Lower lobe of right lung (tissue), 2 donors: ENCODE data around the gene CCDC13. TPM values are rescaled to one million over a fixed set of nuclear protein-coding genes. Genes with fewer than 3 reads are reported as not detected.

ENCODE experiments used
- ATAC-seq, 2 donors: fragments of 200-7000 bp; cut with Tn5 transposase; one replicate each; pipeline ENCODE4 v1.9.1; 2020 to 2022; ENCODE audit warnings: mild to moderate bottlenecking in 2 of 2, moderate library complexity in 2 of 2
- DNase-seq: peaks from one replicate; pipeline ENCODE4 v3.0.0-alpha.2; 2020
- H3K27ac ChIP-seq: fragments of 200-600 bp; one replicate; pipeline ENCODE4 v1.8.0; 2022
- H3K27me3 ChIP-seq: fragments of 200-600 bp; one replicate; pipeline ENCODE4 v1.8.0; 2022; ENCODE audit warnings: low read depth
- H3K36me3 ChIP-seq: fragments of 200-600 bp; one replicate; pipeline ENCODE4 v1.8.0; 2022; ENCODE audit warnings: mild to moderate bottlenecking
- H3K4me1 ChIP-seq: fragments of 200-600 bp; one replicate; pipeline ENCODE4 v1.8.0; 2022
- H3K4me3 ChIP-seq: fragments of 200-600 bp; one replicate; pipeline ENCODE4 v1.8.0; 2022; ENCODE audit warnings: mild to moderate bottlenecking
- H3K9me3 ChIP-seq: fragments of 200-600 bp; one replicate; pipeline ENCODE4 v1.8.0; 2022
- intact Hi-C: fragments of 100-400 bp; cut with DNase I; formaldehyde crosslinking; loops from one replicate; pipeline ENCODE4 v1.11.0; 2022
- total RNA-seq: library from RNA; stranded (reverse); fragmentation: NEBNext Ultra II Directional; extraction: Animal tissue kit (Norgen Biotek cat#: 25700); gene quantifications from one replicate; pipeline ENCODE4 v1.2.1, GENCODE V29; 2021
- TF ChIP-seq, protein P1 (sequence below): fragments of 200-600 bp; IDR thresholded peaks from one replicate; pipeline ENCODE4 v1.8.0; 2022; ENCODE audit warnings: antibody characterized with exemption, mild to moderate bottlenecking
- donor health status: DM: no; HTN: yes; CAD: no; lungs with severe emphysema.

The CCDC13 gene
- total RNA-seq, 1 donor from 2014 or later, result 2.5 TPM

DNA sequence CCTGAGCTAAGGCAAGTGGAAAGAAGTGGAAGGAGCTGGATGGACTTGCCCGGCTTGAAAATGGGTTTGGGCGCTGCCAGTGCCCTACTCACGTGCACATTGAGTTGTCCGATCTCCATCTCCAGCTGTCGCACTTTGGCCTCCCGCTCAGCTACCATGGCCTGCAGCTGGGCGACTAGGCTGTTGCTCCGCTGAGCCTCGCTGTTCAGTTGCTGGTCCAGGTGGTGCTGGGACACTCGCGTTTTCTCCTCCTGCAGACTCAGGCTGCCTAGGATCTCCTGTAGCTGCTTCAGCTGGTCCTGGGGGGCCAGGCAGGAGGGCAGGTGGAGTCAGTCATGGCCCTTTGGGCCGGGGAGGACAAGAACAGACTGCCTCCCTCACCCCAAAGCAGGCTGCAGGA is 37.4 kb downstream of the CCDC13 start:
- no peak for DNase-seq
- ATAC-seq, result no peak
- no peaks in the 10 kb centered on the region for H3K9me3 ChIP-seq
- intact Hi-C loops, result no loop called here
- H3K27me3 ChIP-seq, result no peaks in the 10 kb centered on the region
- TF ChIP-seq, protein P1, sequence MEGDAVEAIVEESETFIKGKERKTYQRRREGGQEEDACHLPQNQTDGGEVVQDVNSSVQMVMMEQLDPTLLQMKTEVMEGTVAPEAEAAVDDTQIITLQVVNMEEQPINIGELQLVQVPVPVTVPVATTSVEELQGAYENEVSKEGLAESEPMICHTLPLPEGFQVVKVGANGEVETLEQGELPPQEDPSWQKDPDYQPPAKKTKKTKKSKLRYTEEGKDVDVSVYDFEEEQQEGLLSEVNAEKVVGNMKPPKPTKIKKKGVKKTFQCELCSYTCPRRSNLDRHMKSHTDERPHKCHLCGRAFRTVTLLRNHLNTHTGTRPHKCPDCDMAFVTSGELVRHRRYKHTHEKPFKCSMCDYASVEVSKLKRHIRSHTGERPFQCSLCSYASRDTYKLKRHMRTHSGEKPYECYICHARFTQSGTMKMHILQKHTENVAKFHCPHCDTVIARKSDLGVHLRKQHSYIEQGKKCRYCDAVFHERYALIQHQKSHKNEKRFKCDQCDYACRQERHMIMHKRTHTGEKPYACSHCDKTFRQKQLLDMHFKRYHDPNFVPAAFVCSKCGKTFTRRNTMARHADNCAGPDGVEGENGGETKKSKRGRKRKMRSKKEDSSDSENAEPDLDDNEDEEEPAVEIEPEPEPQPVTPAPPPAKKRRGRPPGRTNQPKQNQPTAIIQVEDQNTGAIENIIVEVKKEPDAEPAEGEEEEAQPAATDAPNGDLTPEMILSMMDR, result no peak
- H3K27ac ChIP-seq, result no peak overlapping the region
- no peak overlapping the region for H3K4me3 ChIP-seq
- no peaks in the 10 kb centered on the region for H3K4me1 ChIP-seq
- H3K36me3 ChIP-seq, result no peaks in the 10 kb centered on the region

DNA sequence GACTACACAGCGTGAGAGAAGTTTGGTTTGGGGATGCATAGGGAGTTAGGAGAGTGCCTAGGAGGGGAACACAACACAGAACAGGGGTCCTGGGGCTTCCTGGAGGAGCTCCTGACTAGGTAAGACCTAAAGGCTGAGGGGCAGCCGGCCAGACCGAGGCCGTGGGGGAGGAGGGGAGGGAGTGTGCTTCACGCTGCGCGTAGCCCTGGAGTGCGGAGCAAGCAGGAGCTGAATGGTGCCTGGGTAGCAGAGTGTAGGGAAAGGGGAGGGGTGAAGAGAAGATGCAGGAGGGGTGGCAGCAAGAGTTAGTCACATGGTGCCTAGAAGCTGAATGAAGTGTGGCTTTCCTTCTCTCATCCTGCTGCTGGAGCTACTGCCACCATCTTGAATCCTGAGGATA is 38.0 kb downstream of the CCDC13 start:
- intact Hi-C loops, result no loop called here
- TF ChIP-seq, protein P1, result no peak
- Histone ChIP-seq H3K4me1 (no peaks in the 10 kb centered on the region), H3K36me3 (no peaks in the 10 kb centered on the region), H3K9me3 (no peaks in the 10 kb centered on the region), H3K27me3 (no peaks in the 10 kb centered on the region), H3K27ac (no peak overlapping the region), H3K4me3 (no peak overlapping the region)
- ATAC-seq, result no peak
- DNase-seq, result no peak

DNA sequence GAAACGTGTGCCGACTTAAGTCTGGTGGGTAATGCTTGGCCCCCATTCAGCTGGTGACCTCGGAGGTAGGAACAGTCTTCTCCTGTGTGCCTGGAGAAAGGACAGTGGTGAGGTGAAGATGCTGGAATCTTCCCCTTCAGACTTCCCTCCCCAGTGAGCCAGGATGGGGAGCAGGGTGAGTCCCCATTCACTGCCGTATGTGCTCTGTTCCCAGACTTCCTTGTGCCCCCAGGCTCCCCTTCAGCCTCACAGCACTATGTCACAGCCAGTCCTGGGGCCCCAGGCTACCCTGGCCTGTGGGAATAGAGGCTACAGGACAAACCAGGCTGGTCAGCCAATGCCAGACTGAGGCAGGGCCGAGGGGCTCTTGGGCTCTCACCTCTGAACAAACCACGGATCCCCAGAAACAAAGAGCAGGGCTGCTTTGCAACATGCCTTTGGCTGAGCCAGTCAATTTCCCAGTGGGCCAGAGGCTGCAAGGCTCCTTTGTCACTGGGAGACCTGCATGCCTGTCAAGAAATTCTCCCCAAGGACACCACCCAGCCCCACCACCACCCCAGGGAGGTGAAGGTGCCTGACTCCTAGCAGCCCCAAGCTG is 38.7 kb downstream of the CCDC13 start:
- no peaks in the 10 kb centered on the region for H3K36me3 ChIP-seq
- DNase-seq, result no peak
- H3K27me3 ChIP-seq, result no peaks in the 10 kb centered on the region
- no peak for ATAC-seq
- TF ChIP-seq, protein P1, result no peak
- intact Hi-C loops, result no loop called here
- no peaks in the 10 kb centered on the region for H3K4me1 ChIP-seq
- H3K9me3 ChIP-seq, result no peaks in the 10 kb centered on the region
- no peak overlapping the region for H3K27ac ChIP-seq
- H3K4me3 ChIP-seq, result no peak overlapping the region

DNA sequence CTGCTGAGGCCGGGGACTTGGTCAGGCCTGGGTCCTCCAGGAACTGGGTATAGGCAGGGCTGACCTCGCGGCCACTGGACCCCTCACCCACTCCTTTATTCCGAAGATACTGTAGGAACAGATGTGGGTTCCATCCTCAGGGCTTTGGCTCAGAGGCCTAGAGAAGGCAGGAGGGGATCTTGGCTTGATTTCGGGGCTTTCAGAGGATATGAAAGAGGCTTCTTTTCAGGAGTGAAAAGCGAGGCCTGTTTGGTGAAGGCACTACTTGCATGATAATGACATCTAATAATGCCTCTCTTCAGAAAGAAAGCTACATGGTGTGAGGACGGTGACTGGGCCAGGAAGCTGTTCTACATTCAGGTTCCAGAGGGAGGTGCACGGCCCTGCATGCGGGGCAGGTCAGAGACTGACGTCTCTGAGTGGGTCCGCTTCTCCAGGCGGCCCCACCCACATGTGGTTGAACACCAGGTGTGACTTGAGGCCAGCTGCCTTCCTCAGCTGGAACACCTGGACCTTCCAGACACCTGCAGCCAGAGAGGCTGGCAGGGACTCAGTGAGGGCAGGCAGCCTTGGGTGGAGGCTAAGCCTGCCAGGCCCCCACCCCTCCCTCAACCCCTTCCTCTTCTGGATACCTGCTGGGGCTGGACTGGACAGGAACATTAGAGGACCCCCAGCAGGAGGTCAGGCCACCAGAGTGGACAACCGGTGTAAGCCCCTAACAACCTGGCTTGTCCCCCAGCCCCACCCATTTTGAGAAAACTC is 39.4 kb downstream of the CCDC13 start:
- TF ChIP-seq, protein P1, result no peak
- Histone ChIP-seq H3K27me3 (no peaks in the 10 kb centered on the region), H3K36me3 (no peaks in the 10 kb centered on the region), H3K4me3 (no peak overlapping the region), H3K27ac (no peak overlapping the region), H3K4me1 (no peaks in the 10 kb centered on the region), H3K9me3 (no peaks in the 10 kb centered on the region)
- DNase-seq, result no peak
- no peak for ATAC-seq
- intact Hi-C loops, result no loop called here

DNA sequence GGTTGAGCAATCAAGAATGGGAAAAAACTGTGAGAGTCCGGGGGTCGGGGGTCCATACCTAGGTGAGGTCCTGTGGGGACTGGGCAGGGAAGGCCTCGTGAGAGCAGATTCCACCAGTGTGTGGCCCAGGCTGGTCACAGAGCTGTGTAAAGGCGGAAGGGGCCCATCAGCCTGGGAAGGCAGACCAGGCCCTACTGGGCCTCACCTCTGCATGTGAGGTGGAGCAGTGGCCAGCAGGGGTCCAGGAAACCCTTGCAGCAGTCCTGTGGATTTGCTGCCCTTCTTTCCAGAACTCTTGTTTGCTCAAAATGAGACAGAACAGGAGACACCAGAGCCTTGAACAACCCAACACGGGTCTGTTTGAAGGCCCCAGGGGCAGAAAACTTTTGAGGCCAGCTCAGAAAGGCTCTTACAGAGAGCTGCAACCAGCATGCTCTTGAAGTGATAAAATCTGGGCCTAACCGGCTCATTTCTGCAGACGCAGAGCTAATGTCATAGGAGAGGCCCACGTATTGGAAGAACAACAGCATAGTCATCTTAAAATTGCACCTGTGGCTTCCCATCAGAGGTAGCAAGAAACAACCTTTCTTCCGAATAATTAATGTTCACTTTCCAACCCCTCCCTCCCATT is 40.1 kb downstream of the CCDC13 start:
- intact Hi-C loops, result no loop called here

More for the DNA sequence above, 40.1 kb downstream of the CCDC13 start:
- ATAC-seq, result no peak
- Histone ChIP-seq H3K36me3 (no peaks in the 10 kb centered on the region), H3K27ac (no peak overlapping the region), H3K9me3 (no peaks in the 10 kb centered on the region), H3K4me3 (no peak overlapping the region), H3K4me1 (no peaks in the 10 kb centered on the region), H3K27me3 (no peaks in the 10 kb centered on the region)
- no peak for DNase-seq
- TF ChIP-seq, protein P1, result no peak
